HG03103 (cell line): ENCODE data around the gene AVPR1B.

Source experiments
- ATAC-seq: cut with Tn5 transposase; IDR thresholded peaks from one replicate; pipeline ENCODE4 v1.9.1; 2021; ENCODE audit warnings: low read depth; ENCODE audit not compliant: unreplicated experiment

The AVPR1B gene

GRCh38 chr1:206114692-206115640, 2.2 kb downstream of the AVPR1B start:
- ATAC-seq = no peak

GRCh38 chr1:206112600-206113301, 4.4 kb downstream of the AVPR1B start:
- no peak for ATAC-seq

DNA sequence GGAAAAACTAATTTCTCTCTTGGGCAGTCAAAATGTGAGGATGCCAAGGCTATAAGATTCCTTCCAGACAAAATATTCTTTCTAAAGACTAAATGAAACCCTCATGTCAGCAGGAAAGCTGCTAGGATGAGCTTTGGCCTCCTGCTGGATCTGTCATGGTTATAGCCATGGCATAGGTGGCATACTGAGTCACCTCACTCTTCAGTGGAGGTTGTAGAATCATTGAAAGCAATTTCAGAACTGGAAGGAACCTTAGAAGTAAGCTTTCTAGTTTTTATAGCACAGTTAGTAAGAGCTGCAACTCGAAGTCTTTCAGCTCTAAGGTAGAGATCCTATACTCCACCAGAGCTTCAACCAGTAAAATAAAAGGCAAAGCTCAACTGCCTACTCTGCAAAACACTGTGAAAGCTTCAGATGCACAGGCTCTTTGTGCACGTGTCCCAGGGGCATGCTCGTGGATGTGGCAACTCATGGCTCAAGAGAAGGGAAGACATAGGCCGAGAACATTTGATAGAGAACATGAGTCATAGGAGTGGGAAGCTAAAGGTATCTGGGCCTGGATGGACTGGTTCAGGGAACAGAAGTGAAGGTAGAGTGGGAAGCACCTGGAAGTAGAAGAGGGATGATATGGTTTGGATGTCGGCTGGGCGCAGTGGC, 5.8 kb downstream of the AVPR1B start:
- no peak for ATAC-seq

DNA sequence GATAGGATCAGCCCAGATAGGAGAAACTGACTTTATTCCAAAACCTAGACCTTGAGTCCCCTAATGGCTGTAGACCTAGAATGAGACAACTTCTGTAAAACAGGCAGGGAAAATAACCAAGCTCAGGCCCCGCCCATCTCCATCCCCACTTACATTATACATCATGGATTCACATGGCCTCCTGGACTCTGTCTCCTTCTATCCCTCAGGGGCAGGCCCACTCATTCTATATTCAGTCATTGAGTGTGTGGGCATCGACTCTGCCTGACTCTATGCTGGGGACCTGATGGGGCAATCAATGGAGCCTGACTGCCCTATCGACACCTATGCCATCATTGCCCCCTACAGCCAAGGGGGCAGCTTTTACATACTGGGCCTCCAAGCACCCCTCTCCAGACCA, 6.4 kb downstream of the AVPR1B start:
- ATAC-seq = no peak

DNA sequence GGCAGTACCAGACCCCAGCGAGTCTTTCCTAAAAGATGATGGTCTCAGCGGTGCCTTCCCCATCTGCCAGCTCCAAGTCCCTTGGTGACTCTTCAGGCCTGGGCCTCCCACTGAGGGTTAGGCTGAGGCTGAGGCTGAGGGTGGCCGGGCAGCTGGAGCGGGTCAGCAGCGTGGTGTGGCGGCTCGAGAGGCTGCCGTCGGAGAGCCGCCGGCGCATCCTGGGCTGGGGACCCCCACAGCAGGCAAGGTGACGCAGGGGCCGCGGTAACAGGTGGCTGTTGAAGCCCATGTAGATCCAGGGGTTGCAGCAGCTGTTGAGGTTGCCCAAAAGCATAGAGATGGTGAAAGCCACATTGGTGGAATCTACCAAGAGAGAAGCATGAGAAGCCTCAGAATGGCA, 7.0 kb downstream of the AVPR1B start:
- no peak for ATAC-seq

GRCh38 chr1:206109718-206110117, 7.5 kb downstream of the AVPR1B start:
- no peak for ATAC-seq

DNA sequence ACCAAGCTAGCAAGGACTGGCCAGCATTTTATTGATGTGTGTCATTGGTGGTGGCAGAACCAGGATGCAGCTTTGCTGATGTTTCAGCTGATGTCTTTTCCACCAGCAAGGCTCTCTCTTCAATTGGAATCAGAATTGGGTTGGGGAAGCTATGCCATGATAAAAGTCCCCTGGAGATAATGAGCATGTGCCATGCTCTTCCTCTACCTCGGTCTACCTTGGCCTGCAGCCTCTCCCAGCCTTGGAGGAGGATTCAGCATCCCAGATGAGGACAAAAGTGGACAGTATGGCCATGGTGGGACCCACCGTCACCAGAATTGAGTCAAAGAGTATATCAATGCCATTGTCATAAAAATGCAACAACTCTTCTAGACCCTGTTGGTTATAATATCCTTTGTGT, 8.6 kb downstream of the AVPR1B start:
- no peak for ATAC-seq

DNA sequence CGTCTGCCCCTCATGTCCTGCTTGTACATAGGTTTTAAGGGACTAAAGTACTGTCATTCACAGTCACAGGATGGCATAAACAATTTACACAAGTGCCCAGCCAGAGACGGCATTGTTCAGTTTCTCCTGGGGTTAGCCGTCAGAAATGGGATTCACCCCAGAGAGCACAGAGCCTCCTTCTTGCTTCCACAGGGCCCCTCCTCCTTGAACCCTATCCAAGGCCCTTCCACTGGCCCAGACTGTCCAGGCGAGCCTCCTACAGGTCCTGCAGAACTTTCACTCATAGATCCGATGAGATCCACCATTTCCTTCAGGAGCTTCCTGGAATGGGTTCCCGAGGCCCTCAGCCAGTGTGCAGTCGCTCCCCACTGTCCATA, 10.0 kb downstream of the AVPR1B start:
- ATAC-seq = no peak

DNA sequence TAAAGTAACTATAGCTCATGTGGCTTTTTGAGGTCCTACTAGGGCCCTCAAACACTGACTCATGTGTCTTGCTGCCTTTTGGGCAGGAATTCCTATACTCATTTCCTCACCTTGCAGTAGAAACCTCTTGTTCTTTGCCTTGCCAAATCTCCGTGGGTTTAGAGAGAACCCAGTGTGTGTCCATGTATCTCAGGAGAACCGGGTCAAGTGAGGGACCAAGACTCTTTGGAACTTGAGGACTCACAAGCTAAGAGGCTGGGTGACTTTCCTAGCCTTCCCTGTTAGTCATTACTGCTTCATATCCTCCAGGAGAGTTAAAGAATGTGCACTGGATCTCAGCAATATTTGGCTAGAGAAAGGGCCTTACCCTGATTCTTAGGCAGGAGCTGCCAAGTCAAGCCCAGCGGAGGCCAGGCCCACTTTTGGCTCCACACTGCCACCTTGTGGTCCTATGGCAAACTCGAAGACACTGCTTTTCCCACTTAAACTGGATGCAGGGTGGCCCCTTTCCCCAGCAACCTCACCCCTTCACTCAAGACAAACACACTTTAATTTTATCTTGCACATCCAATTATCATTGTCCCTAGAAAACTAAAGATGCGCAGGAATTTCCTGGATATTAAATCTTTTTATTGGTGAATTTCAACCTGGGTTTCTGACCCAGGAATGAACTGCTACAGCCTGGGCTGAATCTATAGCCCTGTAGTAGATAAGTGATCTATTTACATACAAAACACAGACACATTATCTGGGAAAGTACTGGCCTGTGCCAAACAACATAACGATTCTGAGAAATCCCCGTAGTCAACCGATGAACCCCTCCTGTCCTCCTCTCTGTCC, 10.6 kb downstream of the AVPR1B start:
- peak; percentile 58 for ATAC-seq

GRCh38 chr1:206105464-206105995, 11.7 kb downstream of the AVPR1B start:
- ATAC-seq = no peak

- ATAC-seq = no peak
Measured at GRCh38 chr1:206103979-206104378, 13.2 kb downstream of the AVPR1B start.

DNA sequence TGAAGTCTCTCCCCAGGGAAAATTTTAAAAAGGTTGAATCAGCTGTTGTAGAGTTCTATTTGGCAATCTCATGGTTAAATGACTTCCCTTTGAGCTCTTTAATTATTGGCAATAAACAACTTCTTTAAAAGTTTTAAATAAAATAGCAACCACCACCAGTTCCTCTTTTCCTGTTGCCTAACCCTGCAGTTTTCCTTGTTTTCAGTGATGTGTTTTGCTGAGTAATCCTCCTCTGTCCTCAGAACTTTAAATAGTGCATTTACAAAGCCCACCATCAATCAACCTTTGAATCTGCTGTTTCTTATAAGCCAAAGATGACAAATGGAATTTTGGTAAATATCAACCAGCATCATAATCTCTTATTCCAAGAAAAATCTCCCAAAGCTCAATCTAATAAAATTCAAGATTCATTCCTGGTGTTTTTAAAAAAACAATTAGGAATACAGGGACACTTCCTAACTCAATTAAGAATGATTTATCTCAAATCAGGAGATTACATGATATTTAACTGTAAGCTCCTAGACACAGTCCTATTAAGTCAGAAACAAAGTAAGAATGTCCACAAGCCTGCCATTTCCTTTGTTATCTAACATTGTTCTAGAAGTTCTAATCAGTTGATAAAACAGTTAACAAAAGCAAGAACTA, 14.8 kb downstream of the AVPR1B start:
- ATAC-seq = no peak

- no peak for ATAC-seq
Measured at GRCh38 chr1:206101351-206102045, 15.7 kb downstream of the AVPR1B start.

DNA sequence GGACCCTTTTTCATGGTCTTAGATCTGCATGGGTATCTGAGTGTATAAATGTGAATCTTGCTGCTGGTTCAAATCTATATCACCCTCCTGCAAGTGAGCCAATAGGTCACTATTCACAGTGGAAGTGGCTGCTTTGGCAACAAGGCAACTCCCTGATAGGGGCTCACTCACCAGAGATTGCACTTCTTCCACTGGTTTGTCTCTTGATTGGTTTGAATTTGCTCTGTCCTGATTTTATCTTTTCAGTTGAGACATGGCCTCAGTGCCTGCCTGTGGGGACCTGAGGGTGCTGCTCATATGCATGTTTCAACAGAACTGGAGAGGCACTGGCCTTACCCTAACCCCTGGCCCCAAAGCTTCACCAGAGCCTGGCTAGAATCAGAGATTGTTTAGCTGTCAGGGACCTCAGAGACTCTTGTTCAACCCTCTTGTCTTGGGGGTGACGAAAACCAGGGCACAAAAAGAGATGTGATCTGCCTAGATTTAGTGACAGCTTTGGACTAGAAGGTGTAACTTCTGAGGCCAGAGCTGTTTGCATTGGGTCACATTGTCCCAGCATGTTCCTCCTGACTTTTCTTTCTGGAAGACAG, 16.9 kb downstream of the AVPR1B start:
- ATAC-seq = no peak

- no peak for ATAC-seq
Measured at GRCh38 chr1:206098242-206098919, 18.8 kb downstream of the AVPR1B start.

DNA sequence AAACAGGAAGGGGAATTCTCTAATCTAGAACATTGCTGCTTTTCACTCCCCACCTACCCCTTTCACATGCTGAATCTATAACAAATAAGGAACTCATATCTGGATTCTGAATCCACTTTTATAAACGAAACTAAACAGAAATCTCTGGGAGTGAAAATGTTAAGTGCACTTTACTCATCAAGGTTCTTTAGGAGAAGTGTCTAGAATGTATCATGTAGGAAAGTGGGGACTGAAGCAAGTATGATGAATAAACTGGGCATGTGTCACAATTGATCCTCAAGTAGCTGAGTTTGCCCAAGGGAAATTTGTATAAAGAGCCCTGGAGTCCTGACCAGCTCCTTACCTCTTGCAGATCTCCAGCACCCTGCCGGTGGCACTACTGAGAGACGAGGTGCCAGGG, 19.8 kb downstream of the AVPR1B start:
- ATAC-seq = no peak

GRCh38 chr1:206094024-206094423, 23.2 kb downstream of the AVPR1B start:
- ATAC-seq = no peak

GRCh38 chr1:206089341-206089740, 27.8 kb downstream of the AVPR1B start:
- ATAC-seq = no peak
